NB4 (cell line): Measurements from ENCODE around the gene C2CD2.

Source experiments
- CTCF ChIP-seq: IDR thresholded peaks from one replicate; pipeline ENCODE4 v1.5.1; 2012; ENCODE audit warnings: low read depth, low read length
- MYC ChIP-seq: IDR thresholded peaks from 2 replicates; pipeline ENCODE4 v1.6.1; 2011; ENCODE audit warnings: low read depth, low read length
- POLR2A ChIP-seq: IDR thresholded peaks from 2 replicates; pipeline ENCODE4 v1.6.1; 2011; ENCODE audit warnings: mild to moderate bottlenecking; ENCODE audit not compliant: insufficient read length; ENCODE audit errors: extremely low read depth
- TF ChIP-seq, protein P1 (sequence below): IDR thresholded peaks from 2 replicates; pipeline ENCODE4 v1.6.1; 2011; ENCODE audit warnings: low read depth, low read length

DNA sequence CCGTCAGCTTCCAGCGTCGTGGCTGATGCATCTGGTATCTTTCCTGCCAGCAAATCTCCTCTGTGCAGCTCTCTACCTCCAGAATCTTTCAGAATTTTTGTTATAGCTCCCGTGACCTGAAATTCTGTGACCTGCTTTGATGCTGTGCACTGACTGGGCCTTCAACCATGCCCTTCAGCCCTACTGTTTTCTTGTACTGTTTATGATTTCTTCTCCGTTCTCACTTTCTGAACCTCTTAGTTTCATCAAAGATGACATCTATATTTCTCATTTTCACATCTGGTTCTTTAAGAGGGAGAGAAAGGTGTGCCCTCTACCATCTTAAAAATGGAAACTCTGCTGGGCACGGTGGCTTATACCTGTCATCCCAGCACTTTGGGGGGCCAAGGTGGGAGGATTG, 80.4 kb downstream of the C2CD2 start:
- no peak for TF ChIP-seq CTCF
- TF ChIP-seq MYC: no peak
- TF ChIP-seq POLR2A: no peak
- TF ChIP-seq, protein P1, sequence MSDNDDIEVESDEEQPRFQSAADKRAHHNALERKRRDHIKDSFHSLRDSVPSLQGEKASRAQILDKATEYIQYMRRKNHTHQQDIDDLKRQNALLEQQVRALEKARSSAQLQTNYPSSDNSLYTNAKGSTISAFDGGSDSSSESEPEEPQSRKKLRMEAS: no peak
